CD4-positive, alpha-beta T cell treated with Interleukin-4 for 1 hour (primary cell): ENCODE results near the gene FOXO6.
A peak's percentile ranks its signal among the peaks of the same experiment; 100 is the strongest.

Experiments used
- DNase-seq, 2 donors: peaks; one replicate each; pipeline ENCODE4 v3.0.0-alpha.2; 2020 to 2022

The FOXO6 gene

GRCh38 chr1:41353744-41354143 is 7.5 kb upstream of the FOXO6 start:
- no peak for DNase-seq

- no peak for DNase-seq
These were observed 6.3 kb upstream of the FOXO6 start for GRCh38 chr1:41354956-41355355.

- no peak for DNase-seq
These were observed 5.9 kb upstream of the FOXO6 start for GRCh38 chr1:41355356-41355755.

- DNase-seq: no peak
These were observed 5.5 kb upstream of the FOXO6 start for GRCh38 chr1:41355761-41356160.

GRCh38 chr1:41356752-41357151 is 4.5 kb upstream of the FOXO6 start:
- DNase-seq: no peak

- DNase-seq: no peak
These were observed 3.7 kb upstream of the FOXO6 start for GRCh38 chr1:41357451-41358101.

- no peak for DNase-seq
These were observed 2.9 kb upstream of the FOXO6 start for GRCh38 chr1:41358131-41359021.

GRCh38 chr1:41359211-41360073 is 1.8 kb upstream of the FOXO6 start:
- DNase-seq: peak in 1 of 2 donors; percentile 9

GRCh38 chr1:41360074-41360785 is 1.0 kb upstream of the FOXO6 start:
- peak in 1 of 2 donors; percentile 5 for DNase-seq

- DNase-seq: peak in 1 of 2 donors; percentile 20
These were observed 492 bp downstream of the FOXO6 start for GRCh38 chr1:41361495-41362356.

- no peak for DNase-seq
These were observed 1.1 kb downstream of the FOXO6 start for GRCh38 chr1:41362357-41362721.

- DNase-seq: no peak
These were observed 1.7 kb downstream of the FOXO6 start for GRCh38 chr1:41362749-41363590.

GRCh38 chr1:41363591-41364320 is 2.5 kb downstream of the FOXO6 start:
- DNase-seq: no peak

GRCh38 chr1:41364442-41365319 is 3.4 kb downstream of the FOXO6 start:
- no peak for DNase-seq

GRCh38 chr1:41365320-41365633 is 4.0 kb downstream of the FOXO6 start:
- no peak for DNase-seq

- DNase-seq: peak; percentile 47 to 58
These were observed 4.7 kb downstream of the FOXO6 start for GRCh38 chr1:41365772-41366454.

GRCh38 chr1:41366455-41367287 is 5.4 kb downstream of the FOXO6 start:
- DNase-seq: peak; percentile 37 to 55

- DNase-seq: no peak
These were observed 6.0 kb downstream of the FOXO6 start for GRCh38 chr1:41367288-41367642.
